Hypothalamus (tissue), 51 donors: ENCODE data around the gene XKR7.
"Not testable (repeated sequence)": the region's sequence is repeated elsewhere in the genome, so short reads cannot be mapped to it uniquely, and the experiment has no call there.

Experiments used
- DNase-seq, 51 donors: peaks; one replicate each; lab custom pipeline; 2025; lab: John Stamatoyannopoulos, UW

Gene XKR7

DNA sequence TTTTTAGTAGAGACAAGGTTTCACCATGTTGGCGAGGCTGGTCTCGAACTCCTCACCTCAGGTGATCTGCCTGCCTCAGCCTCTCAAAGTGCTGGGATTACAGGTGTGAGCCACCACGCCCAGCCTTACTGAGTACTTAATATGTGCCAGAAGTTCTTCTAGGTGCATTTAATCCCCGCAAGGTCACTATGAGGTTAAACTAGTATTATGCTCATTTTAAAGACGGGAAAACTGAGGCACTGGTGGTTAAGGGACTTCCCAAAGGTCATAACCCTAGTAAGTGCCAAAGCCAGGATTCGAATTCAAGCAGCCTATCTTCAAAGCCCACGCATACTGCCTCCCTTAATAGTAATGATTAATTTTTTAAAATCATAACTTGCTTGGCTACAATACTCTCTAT, 41.6 kb downstream of the XKR7 start:
- DNase-seq: no peak

- DNase-seq: no peak
Observed at GRCh38 chr20:32010101-32010500, 42.1 kb downstream of the XKR7 start, which contains the start of gene CCM2L. Gene CCM2L (plus strand): TSS chr20:32010438. CDS start chr20:32010455, 17 bp downstream.

DNA sequence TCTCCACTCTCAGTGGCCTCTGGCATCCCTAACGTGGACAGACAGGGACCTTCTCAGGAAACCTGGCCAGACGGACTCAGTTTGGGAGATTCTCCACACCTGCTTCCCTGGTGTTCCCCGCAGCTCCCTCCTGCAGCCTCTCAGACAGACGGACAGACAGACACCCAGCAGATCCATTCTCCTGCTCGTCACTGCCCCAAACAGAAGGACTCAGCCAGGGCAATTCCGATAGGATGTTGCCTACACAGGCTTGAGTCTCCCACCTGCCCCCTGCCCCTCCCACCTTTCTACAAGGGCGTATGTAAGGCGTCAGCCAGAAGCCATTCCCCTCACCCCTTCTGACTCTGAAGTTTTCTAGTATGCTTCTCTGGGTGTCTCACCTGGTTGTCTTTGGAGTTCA, 42.7 kb downstream of the XKR7 start:
- DNase-seq: no peak

- no peak for DNase-seq
Observed at GRCh38 chr20:32012159-32012688, 44.3 kb downstream of the XKR7 start.

- no peak for DNase-seq
Observed at GRCh38 chr20:32013326-32013725, 45.4 kb downstream of the XKR7 start.

- no peak for DNase-seq
Observed at GRCh38 chr20:32017711-32018251, 49.8 kb downstream of the XKR7 start.

- peak in 10 of 51 donors; percentile 4 to 49 (median 16) for DNase-seq
Observed at GRCh38 chr20:32018269-32019155, 50.6 kb downstream of the XKR7 start.

DNA sequence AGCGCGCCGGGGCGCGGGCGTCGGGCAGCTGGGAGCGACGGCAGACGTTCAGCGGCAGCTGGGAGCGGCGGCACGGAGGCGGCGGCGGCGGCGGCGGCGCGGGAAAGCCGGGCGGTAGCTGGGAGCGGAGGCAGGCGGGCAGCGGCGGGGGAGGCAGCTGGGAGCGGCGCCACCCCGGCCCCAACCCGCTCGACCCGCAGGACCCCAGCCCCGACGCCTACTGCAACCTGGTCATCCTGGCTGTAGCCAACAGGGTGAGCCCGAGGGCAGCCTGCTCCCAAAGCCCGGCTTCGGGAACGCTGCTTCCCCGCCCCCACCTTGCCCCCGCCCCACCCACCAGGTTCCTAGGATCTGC, 51.2 kb downstream of the XKR7 start:
- no peak for DNase-seq

DNA sequence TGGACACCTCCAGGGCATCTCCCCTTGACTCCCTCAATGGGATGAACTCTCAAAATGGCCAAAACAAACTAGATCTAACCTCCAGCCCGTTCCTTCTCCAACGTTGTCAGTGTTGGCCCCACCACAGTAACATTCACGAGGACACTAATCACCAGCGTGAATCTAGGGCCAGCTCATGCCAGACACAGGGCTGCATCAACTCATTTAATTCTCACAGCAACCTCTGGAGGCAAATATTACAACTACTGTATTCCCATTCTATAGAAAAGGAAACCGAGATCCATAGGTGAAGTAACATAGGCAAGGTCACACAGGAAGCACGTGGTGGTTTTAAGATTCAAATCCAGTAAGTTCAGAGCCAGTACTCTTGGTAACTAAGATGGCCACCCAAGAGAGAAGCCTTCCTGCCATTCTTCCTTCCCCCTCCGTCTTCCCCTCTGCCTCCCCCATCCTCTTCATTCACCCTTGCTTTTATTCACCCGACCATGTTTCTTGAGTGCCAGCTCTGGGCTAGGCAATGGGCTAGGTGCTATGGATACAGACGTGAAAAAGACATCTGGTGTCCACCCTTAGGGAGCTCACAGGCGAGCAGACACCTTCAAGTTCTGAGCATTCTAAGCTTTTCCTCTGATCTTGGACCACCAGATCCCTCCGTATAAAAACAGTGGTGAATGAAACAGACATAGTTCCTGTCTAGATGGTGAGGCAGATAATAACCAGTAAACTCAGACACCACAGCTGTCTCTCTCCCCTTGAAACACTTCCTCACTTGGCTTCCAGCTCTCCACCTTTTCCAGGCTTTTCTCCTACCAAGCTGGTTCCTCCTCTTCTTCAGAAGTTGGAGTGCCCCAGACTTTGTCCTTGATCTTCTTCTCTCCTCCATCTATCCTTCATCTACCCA, 51.9 kb downstream of the XKR7 start:
- DNase-seq: no peak

- no peak for DNase-seq
Observed at GRCh38 chr20:32021091-32021490, 53.1 kb downstream of the XKR7 start.

- DNase-seq: no peak
Observed at GRCh38 chr20:32024683-32025295, 56.8 kb downstream of the XKR7 start.

- DNase-seq: no peak
Observed at GRCh38 chr20:32027643-32028042, 59.7 kb downstream of the XKR7 start.

- DNase-seq: no peak
Observed at GRCh38 chr20:32028647-32029372, 60.9 kb downstream of the XKR7 start.

- no peak for DNase-seq
Observed at GRCh38 chr20:32029561-32029960, 61.6 kb downstream of the XKR7 start.

GRCh38 chr20:32031007-32031958, 63.3 kb downstream of the XKR7 start:
- DNase-seq: peak in 41 of 51 donors; percentile 11 to 74 (median 42)

GRCh38 chr20:32033316-32033715, 65.4 kb downstream of the XKR7 start:
- DNase-seq: no peak

DNA sequence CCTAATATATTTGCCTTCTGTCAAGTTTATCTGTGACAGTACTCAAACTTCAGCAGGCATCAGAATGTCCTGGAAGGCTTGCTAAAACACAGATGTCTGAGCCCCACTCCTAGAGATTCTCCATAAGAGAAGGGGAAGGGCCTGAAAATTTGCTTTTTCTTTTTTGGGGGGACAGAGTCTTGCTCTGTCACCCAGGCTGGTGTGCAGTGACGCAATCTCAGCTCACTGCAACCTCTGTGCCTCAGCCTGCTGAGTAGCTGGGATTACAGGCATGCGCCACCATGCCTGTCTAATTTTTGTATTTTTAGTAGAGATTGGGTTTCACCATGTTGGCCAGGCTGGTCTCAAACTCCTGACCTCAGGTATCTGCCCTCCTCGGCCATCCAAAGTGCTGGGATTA, 65.8 kb downstream of the XKR7 start:
- DNase-seq: not testable (repeated sequence)

- DNase-seq: peak in 1 of 51 donors; percentile 3
Observed at GRCh38 chr20:32034581-32035425, 66.9 kb downstream of the XKR7 start.
